IMR-90 (cell line): Measurements from ENCODE around the gene RIPOR2. TPM values are rescaled to one million over a fixed set of nuclear protein-coding genes. Genes with fewer than 3 reads are reported as not detected.

Source experiments
- ATAC-seq: fragments of 200-7000 bp; cut with Tn5 transposase; 2 replicates; pipeline ENCODE4 v1.9.1; 2020; ENCODE audit warnings: low read depth, mild to moderate bottlenecking, moderate library complexity
- BruUV-seq: library from RNA; stranded (reverse); fragments of 400-500 nt; replicated peaks from 2 replicates; lab custom pipeline; 2021; lab: Mats Ljungman, UMichigan
- CTCF ChIA-PET: fragments of 300-600 bp; formaldehyde crosslinking; extraction: SDS; loops from one replicate; lab custom pipeline; 2021; ENCODE audit warnings: antibody characterized with exemption; lab: Yijun Ruan, JAX
- POLR2A ChIA-PET: fragments of 300-600 bp; sonication (Branson Sonifier 250); formaldehyde crosslinking; loops from one replicate; lab custom pipeline; 2022; ENCODE audit warnings: antibody characterized with exemption; ENCODE audit not compliant: unreplicated experiment; lab: Charles Lee
- DNase-seq: peaks from one replicate; pipeline ENCODE4 v3.0.0; 2013
- H2AFZ ChIP-seq: replicated peaks from 2 replicates; pipeline ENCODE3; 2013; ENCODE audit warnings: low read length, mild to moderate bottlenecking; ENCODE audit not compliant: poor library complexity
- H2AK5ac ChIP-seq: 2 replicates; pipeline ENCODE4 v1.6.1; 2013; ENCODE audit warnings: low read depth, low read length, inconsistent platforms
- H2AK9ac ChIP-seq: replicated peaks from 2 replicates; pipeline ENCODE3; 2013; ENCODE audit warnings: mild to moderate bottlenecking, low read depth, low read length, moderate library complexity; ENCODE audit not compliant: poor library complexity
- H2BK120ac ChIP-seq: 2 replicates; pipeline ENCODE4 v1.6.1; 2013; ENCODE audit warnings: low read depth, low read length, inconsistent platforms
- H2BK15ac ChIP-seq: 3 replicates; pipeline ENCODE4 v1.6.1; 2013; ENCODE audit warnings: low read depth, low read length, inconsistent platforms
- H2BK20ac ChIP-seq: 2 replicates; pipeline ENCODE4 v1.6.1; 2013; ENCODE audit warnings: low read depth, mild to moderate bottlenecking, inconsistent platforms, low read length, moderate library complexity
- H2BK5ac ChIP-seq: 2 replicates; pipeline ENCODE4 v1.6.1; 2013; ENCODE audit warnings: mild to moderate bottlenecking, low read depth, low read length, inconsistent platforms; ENCODE audit not compliant: poor library complexity, severe bottlenecking
- H3K14ac ChIP-seq: replicated peaks from 2 replicates; pipeline ENCODE4 v1.6.1; 2013; ENCODE audit warnings: low read depth, low read length, inconsistent platforms
- H3K18ac ChIP-seq: 2 replicates; pipeline ENCODE4 v1.6.1; 2013; ENCODE audit warnings: low read depth, low read length, control low read depth
- H3K23ac ChIP-seq: 2 replicates; pipeline ENCODE4 v1.6.1; 2013; ENCODE audit warnings: low read depth, low read length, inconsistent platforms
- H3K27ac ChIP-seq: 2 replicates; pipeline ENCODE4 v1.5.1; 2013; ENCODE audit warnings: mild to moderate bottlenecking, control low read depth, low read length; ENCODE audit not compliant: insufficient read depth
- H3K27me3 ChIP-seq: 2 replicates; pipeline ENCODE4 v1.6.1; 2013; ENCODE audit warnings: low read length; ENCODE audit not compliant: control insufficient read depth, insufficient read depth
- H3K36me3 ChIP-seq: 2 replicates; pipeline ENCODE4 v1.6.1; 2013; ENCODE audit warnings: low read length, mixed read lengths; ENCODE audit not compliant: control insufficient read depth, insufficient read depth
- H3K4ac ChIP-seq: 2 replicates; pipeline ENCODE4 v1.6.1; 2013; ENCODE audit warnings: low read depth, low read length, inconsistent platforms
- H3K4me1 ChIP-seq: 2 replicates; pipeline ENCODE4 v1.6.1; 2013; ENCODE audit warnings: low read length, mixed read lengths; ENCODE audit not compliant: control insufficient read depth, insufficient read depth
- H3K4me2 ChIP-seq: 2 replicates; pipeline ENCODE4 v1.6.1; 2013; ENCODE audit warnings: low read depth, mild to moderate bottlenecking, control low read depth, low read length, moderate library complexity
- H3K4me3 ChIP-seq: 2 replicates; pipeline ENCODE4 v1.5.1; 2013; ENCODE audit warnings: low read depth, mild to moderate bottlenecking, control low read depth, low read length, moderate library complexity; ENCODE audit not compliant: insufficient read depth
- H3K56ac ChIP-seq: 2 replicates; pipeline ENCODE4 v1.6.1; 2013; ENCODE audit warnings: low read length, inconsistent platforms; ENCODE audit not compliant: insufficient read depth; ENCODE audit errors: extremely low read depth
- H3K79me1 ChIP-seq, 2 experiments: 2 replicates each; pipeline ENCODE4 v1.6.1; 2013; ENCODE audit warnings: low read length in 2 of 2, inconsistent platforms in 1 of 2, low read depth in 1 of 2
- H3K9ac ChIP-seq: 2 replicates; pipeline ENCODE4 v1.6.1; 2013; ENCODE audit warnings: low read depth, low read length, control low read depth
- H3K9me1 ChIP-seq: 2 replicates; pipeline ENCODE4 v1.6.1; 2013; ENCODE audit warnings: low read length, inconsistent platforms; ENCODE audit not compliant: insufficient read depth
- H3K9me3 ChIP-seq: 2 replicates; pipeline ENCODE4 v1.6.1; 2013; ENCODE audit warnings: low read length; ENCODE audit not compliant: control insufficient read depth, insufficient read depth
- H4K20me1 ChIP-seq: 2 replicates; pipeline ENCODE4 v1.6.1; 2013; ENCODE audit warnings: low read length, inconsistent platforms; ENCODE audit not compliant: insufficient read depth
- H4K5ac ChIP-seq: 2 replicates; pipeline ENCODE4 v1.6.1; 2013; ENCODE audit warnings: mild to moderate bottlenecking, low read depth, low read length, control low read depth
- H4K8ac ChIP-seq, 2 experiments: 2 replicates each; pipeline ENCODE4 v1.6.1; 2013; ENCODE audit warnings: low read depth in 2 of 2, low read length in 2 of 2, control low read depth in 1 of 2, inconsistent platforms in 1 of 2
- H4K91ac ChIP-seq: 2 replicates; pipeline ENCODE4 v1.6.1; 2013; ENCODE audit warnings: low read depth, low read length, inconsistent platforms; ENCODE audit not compliant: insufficient read depth
- BHLHE40 ChIP-seq: fragments of 150-350 bp; IDR thresholded peaks from 2 replicates; pipeline ENCODE4 v1.6.1; 2016; ENCODE audit warnings: mild to moderate bottlenecking, low read depth, low read length
- CEBPB ChIP-seq: IDR thresholded peaks from 2 replicates; pipeline ENCODE4 v1.6.1; 2012; ENCODE audit warnings: low read depth, low read length, improper control_type of control experiment
- CHD1 ChIP-seq: IDR thresholded peaks from 2 replicates; pipeline ENCODE4 v1.6.1; 2012; ENCODE audit warnings: low read depth, low read length, improper control_type of control experiment
- CTCF ChIP-seq: conservative IDR thresholded peaks from 2 replicates; pipeline ENCODE4 v1.5.1; 2012; ENCODE audit warnings: mild to moderate bottlenecking, low read depth, low read length, improper control_type of control experiment
- FOS ChIP-seq: fragments of 150-350 bp; IDR thresholded peaks from 2 replicates; pipeline ENCODE4 v1.6.1; 2016; ENCODE audit warnings: low read depth, low read length
- MAFK ChIP-seq: IDR thresholded peaks from 2 replicates; pipeline ENCODE4 v1.6.1; 2012; ENCODE audit warnings: low read depth, low read length, improper control_type of control experiment
- MXI1 ChIP-seq: IDR thresholded peaks from 2 replicates; pipeline ENCODE4 v1.6.1; 2012; ENCODE audit warnings: low read depth, mild to moderate bottlenecking, low read length, moderate library complexity, borderline replicate concordance
- NFE2L2 ChIP-seq: fragments of 150-350 bp; IDR thresholded peaks from 2 replicates; pipeline ENCODE4 v1.6.1; 2016; ENCODE audit warnings: low read depth, mild to moderate bottlenecking, low read length
- POLR2A ChIP-seq: IDR thresholded peaks from 2 replicates; pipeline ENCODE4 v1.6.1; 2012; ENCODE audit warnings: mild to moderate bottlenecking, low read depth, low read length
- RAD21 ChIP-seq: IDR thresholded peaks from 2 replicates; pipeline ENCODE4 v1.6.1; 2012; ENCODE audit warnings: low read length, improper control_type of control experiment
- RFX5 ChIP-seq: IDR thresholded peaks from 2 replicates; pipeline ENCODE4 v1.8.0; 2012; ENCODE audit warnings: low read depth, mild to moderate bottlenecking, low read length, moderate library complexity
- SMC3 ChIP-seq: fragments of 150-350 bp; IDR thresholded peaks from 2 replicates; pipeline ENCODE4 v1.6.1; 2016; ENCODE audit warnings: low read depth, mild to moderate bottlenecking, antibody characterized with exemption, low read length, moderate library complexity
- USF2 ChIP-seq: fragments of 150-350 bp; IDR thresholded peaks from 2 replicates; pipeline ENCODE4 v1.6.1; 2017; ENCODE audit warnings: mild to moderate bottlenecking, antibody characterized with exemption, low read length, low read depth
- whole genome bisulfite sequencing, 2 experiments: methylation state at CpG; one replicate each; pipeline versions ENCODE4 v1.1.5 to v1.1.7; 2013; ENCODE audit warnings: missing lambda C conversion rate in 2 of 2; ENCODE audit not compliant: insufficient read length in 1 of 2; ENCODE audit errors: extremely low coverage in 2 of 2; 5-methylcytosine and 5-hydroxymethylcytosine counted together
- dilution Hi-C: fragments of 300-500 bp; cut with HindIII; formaldehyde crosslinking; loops from one replicate; pipeline ENCODE4 v1.14.3; 2018; ENCODE audit warnings: low sequenced_read_pairs; ENCODE audit not compliant: unreplicated experiment
- in situ Hi-C: fragments of 300-500 bp; cut with MboI; formaldehyde crosslinking; loops from 3 replicates; pipeline ENCODE4 v1.14.3; 2019; ENCODE audit warnings: low sequenced_read_pairs, inconsistent platforms, mixed read lengths
- intact Hi-C: fragments of 100-400 bp; cut with micrococcal nuclease; formaldehyde crosslinking; loops from 2 replicates; pipeline ENCODE4 v1.10.0; 2022
- polyA plus RNA-seq, 3 experiments: library from polyadenylated mRNA; depleted of rRNA; stranded (reverse); fragments of >200 nt; gene quantifications; 2 replicates each; pipeline ENCODE4 v1.2.3, GENCODE V29; 2012; ENCODE audit warnings: low replicate concordance in 1 of 3
- total RNA-seq: library from RNA; depleted of rRNA; stranded (reverse); fragments of >200 nt; gene quantifications from 2 replicates; pipeline ENCODE4 v1.2.3, GENCODE V29; 2012

RIPOR2 gene
- total and polyA plus RNA-seq, 2 of the 4 experiments (the other 2 are of a cell fraction): 1.1 to 1.2 TPM

GRCh38 chr6:24881376-24881775 lies 54.4 kb downstream of the RIPOR2 start:
- H3K18ac ChIP-seq: peak overlapping the region; percentile 77; the same call in 1 of the 2 replicates
- no TSS peak for BruUV-seq

More at GRCh38 chr6:24881376-24881775, 54.4 kb downstream of the RIPOR2 start:
- H3K56ac ChIP-seq: 0 out of 2 replicates have a peak overlapping the region, but pooled peaks have one; percentile 9
- no peak overlapping the region for H3K4me3 ChIP-seq
- H3K23ac ChIP-seq: 0 out of 2 replicates have a peak overlapping the region, but pooled peaks have one; percentile 4
- intact Hi-C loops: no loop called here
- dilution Hi-C loops: no loop called here
- peak overlapping the region; percentile 59 for H2AK5ac ChIP-seq
- ChIA-PET CTCF (interaction anchor here (1.8 to 2.5 kb wide), 2 partner anchors 26 to 110 kb away, joined by 7 to 12 read pairs; no protein-coding TSS in a partner anchor), POLR2A (no interaction called here)
- peaks cover 16% of the 10 kb centered on the region for H3K4me1 ChIP-seq
- H4K5ac ChIP-seq: peak overlapping the region; percentile 89
- 0 out of 2 replicates have a peak overlapping the region, but pooled peaks have one; percentile 27 for H3K14ac ChIP-seq
- peak overlapping the region; percentile 72; the same call in 1 of the 2 replicates for H3K27ac ChIP-seq
- H2AK9ac ChIP-seq: no peak overlapping the region
- no peaks in the 10 kb centered on the region for H4K20me1 ChIP-seq
- 60% methylated on average over 1 of the region's 3 CpGs; no CpG with 5 or more reads in 1 of the 2 experiments for WGBS, 2 experiments
- no peak for TF ChIP-seq MXI1
- TF ChIP-seq SMC3: no peak
- no peak for TF ChIP-seq BHLHE40
- TF ChIP-seq USF2: no peak
- TF ChIP-seq RAD21: no peak
- TF ChIP-seq CHD1: no peak
- TF ChIP-seq NFE2L2: no peak
- TF ChIP-seq RFX5: no peak
- TF ChIP-seq CEBPB: no peak
- TF ChIP-seq POLR2A: no peak
- TF ChIP-seq CTCF: no peak
- no peak for TF ChIP-seq FOS
- TF ChIP-seq MAFK: no peak
- peak overlapping the region; percentile 82 for H2BK120ac ChIP-seq
- H3K4me2 ChIP-seq: no peak overlapping the region
- H3K4ac ChIP-seq: peak overlapping the region; percentile 52
- peak overlapping the region; percentile 61 for H2BK20ac ChIP-seq
- H4K8ac ChIP-seq: no peak overlapping the region; a peak in 1 of 4 replicates
- peaks cover 10% of the 10 kb centered on the region for H3K9me3 ChIP-seq
- in situ Hi-C loops: no loop called here
- no peaks in the 10 kb centered on the region for H3K27me3 ChIP-seq
- no peaks in the 10 kb centered on the region; the same call in 1 of the 2 replicates for H3K9me1 ChIP-seq
- no peak overlapping the region for H3K9ac ChIP-seq
- peak overlapping the region; percentile 62 for H2BK5ac ChIP-seq
- 0 out of 2 replicates have a peak, but pooled peaks cover 1% of the 10 kb centered on the region for H3K36me3 ChIP-seq
- peaks cover 0 to 11% of the 10 kb centered on the region in 2 experiments; a peak in 3 of 4 replicates for H3K79me1 ChIP-seq
- peak overlapping the region; percentile 53; the same call in 1 of the 2 replicates for H4K91ac ChIP-seq
- DNase-seq: no peak
- no peak for ATAC-seq
- H2BK15ac ChIP-seq: peak overlapping the region; percentile 33; the same call in 2 of the 3 replicates
- H2AFZ ChIP-seq: no peak overlapping the region
